Adipose tissue (tissue), 3 donors: ENCODE results near the gene DEFB129. TPM values are rescaled to one million over a fixed set of nuclear protein-coding genes. Genes with fewer than 3 reads are reported as not detected.

Experiments used
- H3K27ac ChIP-seq: one replicate; pipeline ENCODE4 v1.5.1; 2013; ENCODE audit warnings: low read depth, low read length
- WGBS, 3 donors: extraction: QIAGEN DNeasy Blood & Tissue Kit; methylation state at CpG; one replicate each; pipeline ENCODE4 v1.1.7; 2013; 5-methylcytosine and 5-hydroxymethylcytosine counted together
- polyA plus RNA-seq, 3 donors: library from polyadenylated mRNA; stranded (reverse); fragments of 200-250 nt; gene quantifications; one replicate each; pipeline ENCODE4 v1.2.3, GENCODE V29; 2013
- donor health status: healthy with polysubstance abuse.
- donor health status: Bipolar disorder and iron deficiency.
- donor health status: healthy.

Gene DEFB129
- polyA plus RNA-seq, 3 donors, result not detected

GRCh38 chr20:278181-278580 lies 51.1 kb downstream of the DEFB129 start:
- no peak overlapping the region for H3K27ac ChIP-seq
- WGBS, 3 donors, result 82 to 91% (median 83%) methylated on average over 5 of the region's 5 CpGs

DNA sequence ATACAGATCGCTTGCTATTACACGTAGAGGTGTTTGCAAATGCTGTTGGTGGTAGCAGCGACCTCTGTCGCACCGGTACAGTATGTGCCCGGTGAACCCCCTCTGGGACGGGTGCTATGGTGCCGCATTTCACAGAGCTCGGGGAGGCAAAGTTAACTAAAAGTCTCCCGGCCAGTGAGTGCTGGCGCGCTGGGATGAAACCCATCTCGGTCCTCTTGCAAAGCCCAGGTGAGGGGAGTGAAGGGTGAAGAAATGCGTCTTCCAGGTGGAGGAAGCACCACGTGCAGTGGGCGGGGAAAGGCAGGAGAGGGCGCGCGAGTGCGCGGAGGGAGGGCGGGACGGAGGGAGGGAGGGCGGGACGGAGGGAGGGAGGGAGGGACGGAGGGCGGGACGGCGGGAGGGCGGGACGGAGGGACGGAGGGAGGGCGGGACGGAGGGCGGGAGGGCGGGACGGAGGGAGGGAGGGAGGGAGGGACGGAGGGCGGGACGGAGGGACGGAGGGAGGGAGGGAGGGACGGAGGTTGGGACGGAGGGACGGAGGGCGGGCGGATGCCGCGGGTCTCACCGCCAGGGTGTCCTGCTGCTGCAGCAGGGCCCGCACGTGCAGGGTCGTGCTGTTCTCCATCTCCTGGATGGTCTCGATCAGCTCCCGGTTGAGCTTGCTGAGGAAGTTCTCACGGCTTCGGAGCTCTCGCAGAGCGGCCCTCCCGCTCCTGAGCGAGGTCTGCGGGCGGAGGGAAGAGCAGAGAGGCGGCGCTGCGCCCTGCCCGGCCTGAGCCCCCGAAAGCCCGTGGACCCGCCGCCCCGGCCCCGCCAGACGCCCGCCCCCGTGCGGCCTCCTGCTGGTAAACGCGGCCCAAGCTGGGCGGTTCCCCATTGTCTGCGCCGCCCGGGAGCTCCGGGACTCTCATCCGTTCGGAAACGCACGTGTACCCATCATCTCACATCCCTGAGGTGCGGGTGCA lies 51.8 kb downstream of the DEFB129 start:
- H3K27ac ChIP-seq, result no peak overlapping the region
- 56 to 74% (median 66%) methylated on average over 65 to 83 of the region's 88 CpGs for WGBS, 3 donors

Other genes starting within 250 kb of the DEFB129 start
- gene DEFB125, start 139.6 kb upstream of the DEFB129 start, polyA plus RNA-seq, result not detected
- not detected for gene DEFB126, start 84.7 kb upstream of the DEFB129 start, polyA plus RNA-seq
- not detected for gene DEFB127, start 69.8 kb upstream of the DEFB129 start, polyA plus RNA-seq
- not detected for gene DEFB128, start 37.5 kb upstream of the DEFB129 start, polyA plus RNA-seq
- gene DEFB132, start 30.5 kb downstream of the DEFB129 start, polyA plus RNA-seq, result 1 to 10 TPM in 2 of 3 donors, under 1 TPM in 1; 0.06 to 1.9 (median 1.2) TPM
- gene C20orf96, start 63.5 kb downstream of the DEFB129 start, polyA plus RNA-seq, result 1 to 10 TPM; 3.4 to 6.2 (median 3.5) TPM
- 1 to 10 TPM; 4.1 to 8.9 (median 7.8) TPM for gene ZCCHC3, start 70.3 kb downstream of the DEFB129 start, polyA plus RNA-seq
- 1 to 10 TPM; 2.1 to 3.3 (median 2.4) TPM for gene SOX12, start 98.3 kb downstream of the DEFB129 start, polyA plus RNA-seq
- gene NRSN2, start 119.9 kb downstream of the DEFB129 start, polyA plus RNA-seq, result 10 to 100 TPM in 2 of 3 donors, 1 to 10 TPM in 1; 9.8 to 26.4 (median 21.6) TPM
- gene TRIB3, start 153.5 kb downstream of the DEFB129 start, polyA plus RNA-seq, result 10 to 100 TPM in 1 of 3 donors, 1 to 10 TPM in 2; 5.4 to 12.9 (median 7.9) TPM
- 10 to 100 TPM; 58.7 to 81.0 (median 65.6) TPM for gene RBCK1, start 181.0 kb downstream of the DEFB129 start, polyA plus RNA-seq
- 10 to 100 TPM; 11.6 to 27.3 (median 25.0) TPM for gene TBC1D20, start 235.3 kb downstream of the DEFB129 start, polyA plus RNA-seq